IPS-18c (cell line): Measurements from ENCODE around the gene SIGLEC11.
"Not testable (repeated sequence)": the region's sequence is repeated elsewhere in the genome, so short reads cannot be mapped to it uniquely, and the experiment has no call there.

Experiments used
- H3K4me3 ChIP-seq: 2 replicates; pipeline ENCODE4 v1.7.0; 2013; ENCODE audit warnings: low read depth, mild to moderate bottlenecking, low read length, moderate library complexity; ENCODE audit not compliant: insufficient read depth
- H3K9me3 ChIP-seq: one replicate; pipeline ENCODE4 v1.6.1; 2013; ENCODE audit warnings: mild to moderate bottlenecking, low read length, moderate library complexity; ENCODE audit not compliant: control insufficient read depth, insufficient read depth

Gene SIGLEC11

DNA sequence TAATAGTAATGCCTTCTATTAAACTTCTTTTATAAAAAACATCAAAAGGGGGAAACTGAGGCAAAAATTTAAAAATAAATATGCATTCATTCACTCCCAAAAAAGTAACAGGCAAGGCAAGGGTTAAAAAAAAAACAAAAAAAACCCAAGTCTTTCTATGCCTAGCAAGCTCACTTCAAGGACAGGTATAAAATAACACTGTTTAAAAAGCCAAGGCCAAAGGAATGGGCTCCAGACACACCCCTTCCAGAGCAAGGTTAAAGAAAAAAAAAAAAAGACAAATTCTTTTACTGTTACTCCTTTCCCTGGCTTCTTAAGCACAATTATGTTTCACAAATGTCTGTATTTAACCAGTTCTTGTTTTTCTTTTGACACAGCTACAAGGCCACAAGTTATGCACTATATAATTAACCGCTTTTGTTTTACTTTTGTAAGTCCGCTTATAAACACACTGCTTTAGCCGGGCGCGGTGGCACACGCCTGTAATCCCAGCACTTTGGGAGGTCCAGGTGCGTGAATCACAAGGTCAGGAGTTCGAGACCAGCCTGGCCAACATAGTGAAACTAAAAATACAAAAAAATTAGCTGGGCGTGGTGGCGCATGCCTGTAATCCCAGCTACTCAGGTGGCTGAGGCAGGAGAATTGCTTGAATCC lies 3.6 kb downstream of the SIGLEC11 start:
- Histone ChIP-seq H3K9me3 (peaks cover 2% of the 10 kb centered on the region), H3K4me3 (no peak overlapping the region)

DNA sequence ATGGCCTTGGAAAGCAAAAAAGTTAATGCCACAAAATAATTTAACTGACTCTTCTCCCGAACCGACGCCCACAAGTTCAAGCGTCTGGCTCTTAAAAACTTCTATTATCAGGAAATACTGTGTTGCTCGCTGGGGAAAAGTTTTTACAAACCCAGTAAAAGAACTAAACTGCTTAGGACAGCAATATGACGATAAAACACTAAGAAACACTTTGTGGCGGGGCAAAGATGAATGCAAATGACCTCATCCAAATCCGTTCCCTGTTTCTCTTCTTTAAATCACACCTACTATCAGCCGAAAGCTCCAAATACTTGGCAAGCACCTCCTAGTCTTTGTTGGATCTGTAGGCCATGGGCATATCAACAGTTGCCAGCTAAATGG lies 4.9 kb downstream of the SIGLEC11 start:
- Histone ChIP-seq H3K9me3 (no peaks in the 10 kb centered on the region), H3K4me3 (no peak overlapping the region)

DNA sequence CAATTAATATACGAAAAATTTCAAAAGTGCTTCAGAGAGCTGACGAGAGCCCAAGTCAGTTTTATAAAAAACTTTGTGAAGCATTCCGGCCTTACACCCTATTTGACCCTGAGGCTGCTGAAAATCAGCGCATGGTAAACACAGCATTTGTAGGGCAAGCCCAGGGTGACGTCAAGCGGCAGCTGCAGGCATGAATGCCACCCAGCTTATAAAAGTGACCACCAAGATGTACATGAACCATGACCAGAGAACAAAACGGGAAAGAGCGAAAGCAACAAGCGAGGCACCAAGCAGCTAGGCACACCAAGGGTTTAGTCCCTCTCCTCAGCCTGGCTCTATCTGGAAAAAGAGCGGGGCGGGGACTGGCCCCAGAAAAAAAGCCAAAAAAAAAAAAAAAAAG lies 6.0 kb downstream of the SIGLEC11 start:
- no peak overlapping the region for H3K4me3 ChIP-seq

DNA sequence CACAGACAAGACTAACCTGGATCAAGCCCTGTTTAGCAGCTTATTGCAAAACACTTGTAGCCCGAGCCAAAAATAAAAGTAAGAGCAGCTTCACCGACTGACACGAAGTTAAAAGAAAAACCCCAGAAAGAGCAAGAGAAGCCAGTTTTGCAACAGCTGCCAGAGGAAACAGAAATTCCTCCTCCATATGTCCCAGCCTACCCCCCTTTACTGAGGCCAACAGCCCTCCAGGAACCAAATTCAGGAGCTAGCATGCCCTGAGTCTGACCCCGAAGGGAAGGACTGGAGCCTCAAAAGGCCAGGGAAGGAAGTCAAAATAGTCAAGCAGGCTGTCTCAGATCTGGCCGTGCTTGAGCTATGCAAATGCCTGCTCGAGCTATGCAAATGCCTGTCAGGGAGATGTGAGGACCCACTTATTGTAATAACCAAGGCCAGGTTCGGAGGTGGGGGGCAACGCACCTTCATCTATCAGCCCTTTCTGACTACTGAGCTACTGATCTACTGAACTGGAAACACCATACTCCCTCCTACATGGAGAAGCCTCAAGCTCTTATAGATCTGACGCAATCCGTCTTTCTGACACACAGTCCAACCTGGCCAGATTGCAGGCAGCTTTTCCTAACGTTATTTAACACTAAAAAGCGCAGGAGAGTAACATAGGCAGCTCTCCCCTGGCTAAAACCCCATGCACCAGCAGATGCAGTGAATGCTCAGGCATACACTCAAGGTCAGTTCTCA lies 6.7 kb downstream of the SIGLEC11 start:
- Histone ChIP-seq H3K9me3 (no peaks in the 10 kb centered on the region), H3K4me3 (no peak overlapping the region)

More for the DNA sequence above, 6.0 kb downstream of the SIGLEC11 start:
- no peaks in the 10 kb centered on the region for H3K9me3 ChIP-seq

DNA sequence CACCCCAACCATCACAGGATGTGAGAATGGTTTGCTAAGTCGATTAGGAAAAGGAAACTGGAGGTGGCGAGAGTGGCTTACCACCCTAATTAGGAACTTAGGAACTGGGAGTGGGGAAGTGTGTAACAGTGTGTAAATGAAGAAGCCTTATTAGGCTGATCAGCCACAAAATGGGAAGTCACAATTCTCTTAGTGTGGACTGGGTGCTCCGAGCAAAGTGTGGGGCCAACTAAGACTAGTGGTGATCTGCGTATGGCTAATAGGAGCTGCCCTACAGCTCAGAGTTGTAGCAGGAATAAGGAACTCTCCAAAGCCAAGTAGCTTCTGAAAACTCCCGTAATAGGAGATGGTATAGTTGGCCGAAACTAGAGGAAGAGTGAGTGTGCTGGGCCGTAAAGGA lies 7.6 kb downstream of the SIGLEC11 start:
- H3K9me3 ChIP-seq = no peaks in the 10 kb centered on the region
- no peak overlapping the region for H3K4me3 ChIP-seq

DNA sequence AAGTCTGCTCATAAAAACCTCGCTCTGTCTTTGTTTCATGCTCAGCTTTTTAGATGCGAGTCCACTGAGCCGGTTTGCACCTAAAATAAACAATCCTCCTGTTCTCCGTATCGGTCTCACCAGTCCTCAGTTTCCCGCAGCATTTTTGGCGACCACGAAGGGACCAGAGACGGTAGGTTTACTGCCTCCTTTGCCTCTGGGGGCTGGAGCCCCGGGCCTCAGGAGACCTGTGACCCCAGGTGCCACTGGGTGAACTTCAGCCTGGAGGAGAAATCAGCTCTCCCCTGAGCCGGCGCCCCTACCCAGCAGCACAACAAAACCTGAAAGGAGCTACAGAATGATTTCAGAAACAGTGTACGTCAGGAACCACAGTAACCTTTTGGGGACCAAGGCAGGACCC lies 8.1 kb downstream of the SIGLEC11 start:
- no peaks in the 10 kb centered on the region for H3K9me3 ChIP-seq
- no peak overlapping the region for H3K4me3 ChIP-seq

DNA sequence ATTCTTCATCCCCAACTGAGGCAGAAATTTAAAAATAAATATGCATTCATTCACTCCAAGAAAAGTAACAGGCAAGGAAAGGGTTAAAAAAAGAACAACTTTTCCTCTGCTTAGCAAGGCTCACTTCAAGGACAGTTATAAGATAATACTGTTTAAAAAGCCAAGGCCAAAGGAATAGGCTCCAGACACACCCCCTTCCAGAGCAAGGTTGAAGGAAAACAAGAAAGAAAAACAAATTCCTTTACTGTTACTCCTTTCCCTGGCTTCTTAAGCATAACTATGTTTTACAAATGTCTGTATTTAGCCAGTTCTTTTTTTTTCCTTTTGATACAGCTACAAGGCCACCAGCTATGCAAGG lies 8.5 kb downstream of the SIGLEC11 start:
- Histone ChIP-seq H3K9me3 (no peaks in the 10 kb centered on the region), H3K4me3 (no peak overlapping the region)

DNA sequence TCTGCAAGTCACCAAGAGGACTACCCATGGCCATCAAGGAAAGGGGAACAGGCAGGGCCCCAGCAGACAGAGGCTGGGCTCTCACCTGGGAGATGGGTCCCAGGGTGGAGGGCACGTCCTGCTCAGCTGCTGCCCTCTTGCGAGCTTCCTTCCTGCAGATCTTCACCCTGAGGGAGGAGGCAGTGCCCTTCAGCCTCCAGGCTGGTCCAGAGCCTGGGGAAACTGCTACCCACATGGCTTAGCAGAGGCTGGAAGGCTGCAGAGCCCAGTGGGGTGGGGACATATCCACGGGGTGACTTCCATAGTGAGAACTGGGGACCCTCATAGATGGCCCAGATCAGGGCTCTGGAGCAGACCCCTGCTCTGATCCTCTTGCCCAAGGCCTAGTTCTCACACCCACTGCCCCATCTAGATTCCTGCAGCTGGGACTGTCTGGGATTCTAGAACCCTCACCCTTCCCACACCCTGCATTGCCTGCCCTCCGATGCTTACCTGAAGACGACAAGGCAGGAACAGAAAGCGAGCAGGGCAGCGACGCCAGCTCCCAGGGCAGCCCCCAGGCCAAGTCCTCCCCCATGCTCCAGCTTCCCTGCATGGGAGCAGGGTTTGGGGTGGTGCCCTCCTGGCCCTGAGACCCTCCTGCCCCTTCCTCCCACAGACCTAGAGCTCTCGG lies 9.0 kb downstream of the SIGLEC11 start:
- H3K9me3 ChIP-seq = no peaks in the 10 kb centered on the region

DNA sequence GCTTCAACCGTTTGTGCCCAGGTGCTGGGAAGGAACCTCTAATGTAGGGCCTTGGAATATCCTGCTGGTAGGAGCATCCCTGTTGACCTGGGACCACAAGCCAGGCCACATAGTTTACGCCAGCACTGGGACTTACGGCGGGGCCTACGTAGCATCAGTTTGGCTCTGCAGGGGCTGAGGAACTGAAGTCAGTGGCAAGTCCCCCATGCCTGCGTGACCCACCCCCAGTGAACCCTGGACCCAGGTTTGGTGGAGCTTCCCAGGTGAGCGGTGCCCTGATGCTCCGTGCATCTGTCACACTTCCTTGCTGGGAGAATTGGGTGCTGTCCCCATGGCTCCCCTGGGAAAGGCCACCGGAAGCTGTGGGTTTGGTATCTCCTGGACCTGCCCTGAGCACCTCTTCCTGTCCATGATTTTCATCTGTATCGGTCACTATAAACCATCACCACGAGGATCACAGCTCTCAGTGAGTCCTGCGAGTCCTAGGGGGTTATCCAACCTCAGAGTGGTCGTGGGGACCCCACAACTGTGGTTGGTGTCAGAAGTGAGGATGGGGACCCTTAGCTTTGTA lies 9.9 kb downstream of the SIGLEC11 start:
- no peaks in the 10 kb centered on the region for H3K9me3 ChIP-seq

More for the DNA sequence above, 9.0 kb downstream of the SIGLEC11 start:
- H3K4me3 ChIP-seq = no peak overlapping the region; the same call in 1 of the 2 replicates

DNA sequence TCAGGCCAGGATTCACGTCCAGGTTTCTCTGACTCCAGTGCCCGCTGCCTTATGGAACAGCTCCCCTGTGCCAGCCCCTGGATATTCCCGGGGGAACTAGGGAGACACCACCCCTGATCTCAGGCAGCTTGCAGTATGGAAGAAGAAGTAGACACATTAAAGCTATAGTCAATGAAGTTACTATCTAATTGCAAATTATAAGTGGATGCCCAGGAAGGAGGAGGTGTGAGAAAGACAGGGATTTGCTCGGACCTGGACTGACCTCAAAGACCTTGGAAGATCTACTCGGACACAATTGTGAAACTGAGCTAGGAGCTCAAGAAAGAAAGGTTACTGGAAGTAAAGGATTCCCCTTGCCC lies 10.4 kb downstream of the SIGLEC11 start:
- Histone ChIP-seq H3K4me3 (no peak overlapping the region), H3K9me3 (no peaks in the 10 kb centered on the region)

More for the DNA sequence above, 9.9 kb downstream of the SIGLEC11 start:
- H3K4me3 ChIP-seq = no peak overlapping the region

DNA sequence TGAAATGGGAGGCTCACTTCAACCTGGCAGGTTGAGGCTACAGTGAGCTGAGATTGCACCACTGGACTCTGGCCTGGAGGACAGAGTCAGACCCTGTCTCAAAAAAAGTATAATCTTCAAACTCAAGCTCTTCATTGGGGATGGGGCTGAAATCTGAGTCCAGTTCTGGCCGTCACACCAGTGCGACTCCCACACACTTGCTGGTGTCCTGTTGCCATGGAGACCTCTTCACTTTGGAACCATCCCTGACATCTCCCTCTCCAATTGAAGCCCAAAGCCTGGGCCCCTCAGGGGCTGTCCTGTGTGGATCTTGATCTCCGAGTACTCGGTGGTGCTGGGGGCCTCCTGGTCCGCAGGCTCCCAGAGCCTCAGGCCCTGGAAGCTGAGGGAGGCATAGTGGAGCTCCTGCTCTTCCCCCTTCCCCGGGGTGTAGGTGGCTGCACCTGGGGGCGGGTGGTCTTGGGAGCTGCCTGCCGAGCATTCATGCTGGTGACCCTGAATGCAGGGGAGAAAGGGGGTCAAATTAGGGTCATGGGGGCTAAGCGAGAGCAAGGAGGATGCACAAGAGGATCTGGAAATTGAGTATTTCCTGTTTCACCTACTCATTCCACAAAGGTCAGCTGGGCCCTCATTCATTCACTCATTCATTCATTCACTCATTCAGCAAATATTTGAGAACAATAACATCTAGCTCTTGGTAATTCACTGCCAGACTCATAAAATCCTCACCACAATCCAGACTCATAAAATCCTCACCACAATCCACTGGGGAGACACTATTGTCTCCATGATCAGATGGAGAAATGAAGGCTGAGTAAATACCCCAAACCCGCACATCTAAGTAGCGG lies 11.0 kb downstream of the SIGLEC11 start:
- Histone ChIP-seq H3K4me3 (no peak overlapping the region), H3K9me3 (no peaks in the 10 kb centered on the region)

DNA sequence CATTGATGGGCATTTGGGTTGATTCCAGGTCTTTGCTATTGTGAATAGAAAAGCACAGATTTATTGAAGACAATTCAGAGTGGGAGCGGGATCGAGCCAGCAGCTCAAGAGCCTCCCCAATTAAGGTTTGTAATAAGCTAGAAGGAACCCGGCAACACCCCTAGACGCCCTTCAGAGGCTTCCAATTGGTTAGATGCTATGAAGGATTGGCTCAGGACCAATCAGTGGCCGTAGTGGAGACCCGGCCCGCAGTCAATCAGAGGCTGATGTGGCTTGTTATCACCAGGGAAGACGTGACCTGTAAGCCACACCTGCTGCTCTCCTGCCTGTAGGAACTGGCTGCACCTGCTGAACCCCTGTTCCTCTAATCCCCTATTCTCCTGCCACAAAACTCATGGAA lies 14.6 kb downstream of the SIGLEC11 start:
- Histone ChIP-seq H3K4me3 (no peak overlapping the region), H3K9me3 (no peaks in the 10 kb centered on the region)

DNA sequence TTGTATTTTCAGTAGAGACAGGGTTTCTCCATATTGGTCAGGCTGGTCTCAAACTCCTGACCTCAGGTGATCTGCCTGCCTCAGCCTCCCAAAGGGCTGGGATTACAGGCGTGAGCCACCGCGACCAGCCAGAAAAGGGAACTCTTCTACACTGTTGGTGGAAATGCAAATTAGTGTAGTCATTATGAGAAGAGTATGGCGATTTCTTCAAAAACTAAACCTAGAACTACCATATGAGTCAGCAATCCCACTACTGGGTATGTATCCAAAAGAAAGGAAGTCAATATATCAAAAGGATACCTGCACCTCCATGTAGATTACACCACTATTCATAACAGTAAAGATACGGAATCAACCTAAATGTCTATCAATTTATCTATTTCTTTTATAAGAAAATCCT lies 16.4 kb downstream of the SIGLEC11 start:
- not testable (repeated sequence) for H3K4me3 ChIP-seq, H3K9me3 ChIP-seq

DNA sequence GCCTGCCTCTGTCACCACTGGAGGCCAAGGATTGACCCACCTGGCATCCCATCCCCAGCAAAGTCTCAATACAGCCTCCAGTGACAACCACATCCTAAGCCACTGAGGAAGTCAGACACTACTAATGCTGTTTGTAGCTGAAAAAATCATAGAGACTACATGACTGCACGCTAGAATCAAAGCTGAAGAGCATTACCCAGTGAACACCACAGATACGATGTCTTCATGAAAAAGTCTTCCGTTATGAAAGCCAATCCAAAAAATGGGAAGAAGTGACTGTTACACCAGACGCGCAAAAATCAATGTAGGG lies 20.5 kb downstream of the SIGLEC11 start:
- H3K4me3 ChIP-seq = no peak overlapping the region
- H3K9me3 ChIP-seq = peaks cover 2% of the 10 kb centered on the region

DNA sequence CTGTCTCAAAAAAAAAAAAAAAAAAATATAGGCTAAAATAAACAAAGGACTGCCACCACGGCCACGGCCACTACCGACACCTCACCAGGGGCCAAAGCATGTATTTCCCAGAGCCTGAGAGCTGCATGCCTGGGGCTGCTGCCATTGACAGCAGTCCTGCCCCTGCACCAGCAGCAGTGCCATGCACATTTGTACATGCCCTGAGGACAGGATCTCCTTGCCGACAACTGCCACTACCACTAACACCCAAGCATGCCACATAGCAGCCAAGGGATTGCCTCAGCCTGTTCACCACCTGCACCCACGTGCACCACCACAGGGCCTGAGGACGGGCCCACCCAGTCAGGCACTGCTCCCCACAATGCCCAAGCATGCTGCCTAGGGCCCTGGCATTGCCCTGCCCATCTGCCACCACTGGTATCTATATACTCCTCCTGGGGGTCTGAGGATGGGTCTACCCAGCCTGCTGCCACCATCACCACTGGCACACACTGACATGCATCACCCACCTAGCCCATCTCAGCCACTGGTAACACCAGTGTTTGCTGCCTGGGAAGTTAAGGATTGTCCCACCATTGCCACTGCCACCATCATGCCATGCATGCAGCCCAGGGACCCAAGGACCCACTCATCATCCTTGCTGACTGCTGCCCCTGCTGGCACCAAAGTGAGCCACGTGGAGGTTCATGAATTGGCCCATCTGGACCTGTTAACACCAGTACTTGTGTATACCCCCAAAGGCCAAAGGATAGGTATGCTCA lies 21.1 kb downstream of the SIGLEC11 start:
- Histone ChIP-seq H3K9me3 (peaks cover 2% of the 10 kb centered on the region), H3K4me3 (no peak overlapping the region)

DNA sequence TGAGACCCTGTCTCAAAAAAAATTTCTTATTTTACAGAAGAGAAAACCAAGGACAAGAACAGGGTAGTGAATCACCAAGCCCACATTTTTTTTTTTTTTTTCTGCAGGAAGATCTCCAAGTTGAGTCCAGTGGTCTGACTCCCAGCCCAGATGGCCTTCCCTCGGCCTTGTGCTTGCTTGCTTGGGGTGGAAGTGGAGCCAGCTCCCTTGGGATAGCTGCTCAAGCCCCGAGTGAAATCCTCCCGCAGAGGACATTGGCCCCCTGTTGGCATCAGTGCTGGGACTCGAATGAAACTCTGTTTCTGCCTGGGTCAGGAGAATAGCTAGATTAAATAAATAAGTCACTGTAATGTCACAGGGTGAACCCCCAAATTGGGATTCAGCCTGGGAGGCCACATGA lies 22.3 kb downstream of the SIGLEC11 start:
- H3K9me3 ChIP-seq = peaks cover 2% of the 10 kb centered on the region
- H3K4me3 ChIP-seq = no peak overlapping the region
